Daoy (cell line): Measurements from ENCODE around the gene ST8SIA5. TPM values are rescaled to one million over a fixed set of nuclear protein-coding genes. Genes with fewer than 3 reads are reported as not detected.
A peak's percentile ranks its signal among the peaks of the same experiment; 100 is the strongest.

Experiments
- DNase-seq: peaks from one replicate; pipeline ENCODE4 v3.0.0-alpha.2; 2015; ENCODE audit warnings: low read depth
- total RNA-seq: library from RNA; depleted of rRNA; stranded (reverse); fragments of >200 nt; shearing (Covaris generic); gene quantifications from 2 replicates; pipeline ENCODE4 v1.2.3, GENCODE V29; 2014

ST8SIA5 gene
- total RNA-seq, 1 experiment from 2014 or later, result 0.40 TPM

DNA sequence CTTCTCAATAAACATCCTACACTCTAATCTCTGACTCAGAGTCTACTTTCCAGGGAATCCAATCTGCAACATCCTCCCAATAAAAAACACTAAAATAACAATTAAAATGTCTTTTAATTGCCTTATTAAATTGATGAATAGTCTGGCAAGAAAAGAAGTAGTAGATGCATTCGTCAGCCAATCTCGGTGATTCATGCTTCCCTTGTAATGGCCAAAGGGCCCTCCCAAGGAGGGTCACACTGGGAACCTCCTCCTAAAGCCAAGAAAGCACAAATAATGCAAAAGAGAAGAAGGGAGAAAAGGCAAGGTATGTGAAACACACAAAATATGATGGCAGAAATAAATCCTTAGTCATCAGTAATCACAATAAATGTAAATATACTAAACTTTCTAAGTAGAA is 16.8 kb downstream of the ST8SIA5 start:
- DNase-seq, result no peak

DNA sequence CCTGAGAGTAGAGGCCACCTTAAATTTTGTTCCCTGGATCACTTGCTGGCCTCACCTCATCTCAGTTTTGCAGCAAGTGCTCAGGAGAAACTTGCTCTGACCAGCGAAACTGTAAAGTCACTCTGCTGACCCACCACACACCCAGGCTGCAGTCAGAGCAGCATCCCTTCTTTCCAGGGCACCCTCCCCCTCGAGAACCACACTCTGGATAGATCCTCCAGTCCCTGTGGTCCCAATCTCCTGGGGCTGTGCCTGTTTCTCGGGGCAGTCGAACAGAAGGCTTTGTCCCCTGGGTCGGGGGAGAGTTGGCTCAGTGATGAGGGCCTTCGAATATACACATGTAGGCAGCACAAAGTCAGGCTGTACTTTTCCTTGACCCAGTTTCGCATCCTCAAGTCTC is 18.4 kb downstream of the ST8SIA5 start:
- no peak for DNase-seq

DNA sequence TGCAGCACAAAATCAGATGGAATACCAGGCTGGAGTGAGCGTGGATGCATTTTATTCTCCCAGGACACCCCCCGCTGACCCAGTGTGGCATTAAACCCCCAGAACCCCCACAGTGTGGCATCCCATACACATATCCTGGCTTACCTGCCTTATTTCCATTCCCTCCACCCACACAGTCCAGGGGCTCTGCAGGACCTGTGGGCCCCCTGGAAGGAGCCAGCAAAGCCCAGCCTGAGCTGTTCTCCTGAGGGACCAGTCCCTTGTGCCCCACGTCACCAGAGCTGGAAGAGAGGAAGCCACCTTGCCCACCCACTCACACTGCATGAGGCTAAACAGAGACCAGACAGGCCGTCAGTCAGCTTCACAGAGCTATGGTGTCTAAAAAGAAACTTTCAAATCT is 20.1 kb downstream of the ST8SIA5 start:
- DNase-seq, result no peak

DNA sequence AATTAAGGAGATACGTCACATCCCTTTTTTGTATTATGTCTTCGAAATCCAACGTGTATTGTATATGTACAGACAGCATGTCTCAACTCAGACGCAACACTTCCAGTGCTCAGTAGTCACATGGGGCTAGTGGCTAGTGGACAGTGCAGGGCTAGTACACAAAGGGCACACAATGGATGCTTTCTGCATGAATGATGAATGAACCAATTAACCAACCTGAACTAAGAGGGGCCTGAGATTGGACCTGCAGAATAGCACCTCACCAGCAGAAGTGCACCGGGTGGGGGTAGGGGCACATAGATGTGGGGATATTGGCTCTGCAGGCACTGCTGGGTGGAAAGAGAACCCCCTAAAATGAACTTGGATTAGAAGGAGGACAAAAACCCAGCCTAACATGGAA is 20.7 kb downstream of the ST8SIA5 start:
- no peak for DNase-seq

DNA sequence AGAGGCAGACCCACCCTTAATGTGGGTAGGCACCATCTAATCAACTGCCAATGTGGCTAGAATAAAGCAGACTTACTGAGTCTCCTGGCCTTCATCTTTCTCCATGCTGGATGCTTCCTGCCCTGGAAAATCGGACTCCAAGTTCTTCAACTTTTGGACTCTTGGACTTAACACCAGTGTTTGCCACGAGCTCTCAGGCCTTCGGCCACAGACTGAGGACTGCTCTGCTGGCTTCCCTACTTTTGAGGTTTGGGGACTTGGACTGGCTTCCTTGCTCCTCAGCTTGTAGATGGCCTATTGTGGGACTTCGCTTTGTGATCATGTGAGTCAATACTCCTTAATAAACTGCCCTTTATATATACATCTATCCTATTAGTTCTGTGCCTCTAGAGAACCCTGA is 21.9 kb downstream of the ST8SIA5 start:
- no peak for DNase-seq

DNA sequence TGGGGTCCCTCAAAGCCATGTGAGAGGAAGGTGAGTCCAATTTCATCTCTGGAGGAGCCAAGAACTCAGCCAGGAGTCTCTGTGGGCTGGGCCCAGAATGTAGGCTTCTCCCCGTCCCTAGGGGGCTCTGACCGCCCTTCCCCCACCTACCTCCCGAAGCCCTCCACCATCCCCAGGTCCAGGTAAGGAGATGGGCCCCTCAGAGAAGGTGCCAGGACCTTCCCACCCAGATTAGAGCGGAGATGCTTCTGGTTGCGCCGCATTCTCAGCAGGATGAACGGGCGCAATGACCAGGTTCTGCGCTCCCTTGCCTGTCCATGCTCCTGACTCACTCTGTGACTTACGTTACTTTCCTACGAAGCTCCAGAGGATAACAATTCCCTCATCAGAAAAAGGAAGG is 23.0 kb downstream of the ST8SIA5 start:
- DNase-seq, result no peak

DNA sequence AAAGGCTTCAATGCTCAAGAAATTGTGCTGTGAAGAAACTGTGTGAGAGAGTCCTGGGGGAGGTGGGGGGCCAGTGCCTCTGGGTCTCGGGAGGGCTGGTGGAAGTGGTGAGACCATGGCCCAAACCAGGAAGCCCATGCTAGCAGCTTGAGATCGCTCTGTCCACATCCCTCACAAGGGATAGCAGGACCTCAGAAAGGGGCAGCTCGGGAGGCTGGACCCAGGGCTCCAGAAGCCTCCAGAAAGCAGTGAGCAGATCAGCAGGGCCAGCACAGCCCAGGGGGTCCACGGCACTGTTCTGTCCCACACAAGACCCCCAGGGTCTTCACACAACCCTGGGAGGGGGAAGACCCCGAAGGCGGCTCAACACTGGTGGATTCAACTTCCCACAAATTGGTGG is 24.1 kb downstream of the ST8SIA5 start:
- no peak for DNase-seq

DNA sequence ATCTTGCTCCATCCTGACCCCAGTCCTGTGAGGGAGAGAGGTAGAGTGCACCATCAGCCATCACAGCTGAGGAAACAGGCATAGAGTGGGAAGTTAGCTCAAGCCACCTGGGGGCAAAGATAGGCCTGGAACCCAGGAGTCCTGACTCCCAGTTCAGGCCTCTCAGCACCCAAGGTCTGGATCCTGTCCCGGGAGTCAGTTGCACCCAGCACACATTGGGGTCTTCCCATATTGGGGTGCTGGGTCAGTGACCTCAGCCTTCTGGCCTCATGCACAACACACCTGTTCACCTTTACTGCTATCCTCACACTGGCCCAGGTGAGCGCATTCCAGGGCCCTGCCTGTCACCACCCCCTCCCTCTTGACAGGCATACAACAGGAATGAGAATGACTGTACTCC is 24.7 kb downstream of the ST8SIA5 start:
- DNase-seq, result no peak

DNA sequence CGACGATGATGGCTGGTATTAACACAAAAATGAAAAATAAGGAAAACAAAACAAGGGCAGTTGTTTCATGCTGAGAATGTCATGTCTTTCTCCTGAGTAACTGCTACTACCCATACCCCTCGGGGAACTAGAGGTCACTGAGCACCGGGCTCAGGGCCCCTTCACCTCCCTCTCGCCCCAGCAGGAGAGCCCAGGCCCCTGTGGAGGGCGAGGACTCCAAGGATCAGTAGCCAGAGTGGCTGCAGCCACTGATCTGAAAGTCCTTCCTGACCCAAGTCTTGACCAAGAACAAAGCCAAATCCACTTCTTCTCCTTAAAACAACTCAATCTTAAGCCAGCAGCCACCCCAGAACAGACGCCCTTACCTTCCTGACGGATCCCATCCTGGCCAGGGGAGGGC is 25.5 kb downstream of the ST8SIA5 start:
- DNase-seq, result no peak

DNA sequence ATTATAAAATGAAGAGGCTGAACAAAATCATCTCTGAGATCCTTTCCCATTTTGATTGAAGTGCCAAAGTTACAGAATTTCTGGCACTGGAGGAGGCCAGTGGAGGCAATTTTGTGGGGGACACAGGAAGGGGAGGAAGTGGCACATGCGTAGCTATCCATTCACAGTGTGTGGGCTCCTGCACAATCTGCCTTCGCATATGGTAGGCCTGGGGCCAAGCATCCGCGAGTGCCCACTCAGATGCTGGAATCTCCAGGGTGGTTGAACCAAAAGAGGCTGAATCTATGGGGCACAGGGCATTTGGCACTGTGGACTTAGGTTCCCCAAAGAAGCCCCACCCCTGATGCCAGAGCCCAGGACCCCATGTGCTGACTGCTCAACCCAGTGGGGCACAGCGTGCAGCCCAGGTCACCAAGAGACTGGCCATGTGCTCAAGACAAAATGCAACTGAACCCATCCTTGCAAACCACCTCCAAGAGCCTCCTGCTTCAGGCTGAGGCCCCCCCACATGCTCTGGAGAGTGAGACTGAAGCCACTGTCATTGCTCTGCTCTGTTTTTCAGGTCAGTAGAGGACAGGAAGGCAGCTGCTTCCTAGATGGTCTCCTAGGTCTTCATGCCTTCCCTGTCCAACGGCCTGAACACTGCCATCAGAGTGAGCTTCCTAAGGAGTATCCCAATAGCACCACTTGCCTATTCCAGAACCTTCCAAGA is 28.5 kb downstream of the ST8SIA5 start:
- DNase-seq, result no peak

DNA sequence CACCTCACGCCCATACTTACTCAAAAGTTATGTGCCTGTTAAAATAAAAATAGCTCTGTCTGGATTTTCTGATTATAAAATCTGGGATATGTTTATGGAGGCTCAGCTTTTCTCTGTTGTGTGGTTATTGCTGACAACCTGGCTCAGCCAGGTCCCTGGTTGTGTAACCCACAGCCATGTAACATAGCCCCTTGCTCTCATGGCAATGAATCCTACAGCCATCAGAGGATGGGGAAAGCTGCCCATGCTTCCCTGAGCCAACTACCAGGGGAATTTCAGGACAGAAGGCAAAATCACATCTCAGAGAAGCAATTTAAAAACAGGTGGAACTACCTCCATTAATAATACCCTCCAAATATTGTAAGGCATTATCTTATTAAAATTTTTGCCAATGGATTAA is 29.7 kb downstream of the ST8SIA5 start:
- DNase-seq, result no peak

DNA sequence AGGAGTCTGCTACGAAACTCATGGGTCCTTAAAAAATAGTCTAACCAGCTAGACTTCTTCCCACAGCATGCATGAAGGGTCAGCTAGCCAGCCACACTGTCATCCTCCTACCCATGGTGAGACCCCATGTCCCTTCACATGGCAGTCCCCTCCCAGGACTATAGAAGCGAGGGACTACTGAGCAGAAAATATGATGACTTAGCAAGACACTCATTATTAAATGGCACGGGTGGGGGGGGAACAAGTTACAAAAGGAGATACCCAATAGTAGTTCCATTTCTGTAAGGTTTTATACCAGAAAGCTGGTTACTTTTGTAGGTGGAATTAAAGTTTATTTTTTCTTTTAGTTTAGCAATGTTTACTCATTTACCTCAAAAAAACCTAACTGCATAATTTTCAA is 31.5 kb downstream of the ST8SIA5 start:
- DNase-seq, result no peak

DNA sequence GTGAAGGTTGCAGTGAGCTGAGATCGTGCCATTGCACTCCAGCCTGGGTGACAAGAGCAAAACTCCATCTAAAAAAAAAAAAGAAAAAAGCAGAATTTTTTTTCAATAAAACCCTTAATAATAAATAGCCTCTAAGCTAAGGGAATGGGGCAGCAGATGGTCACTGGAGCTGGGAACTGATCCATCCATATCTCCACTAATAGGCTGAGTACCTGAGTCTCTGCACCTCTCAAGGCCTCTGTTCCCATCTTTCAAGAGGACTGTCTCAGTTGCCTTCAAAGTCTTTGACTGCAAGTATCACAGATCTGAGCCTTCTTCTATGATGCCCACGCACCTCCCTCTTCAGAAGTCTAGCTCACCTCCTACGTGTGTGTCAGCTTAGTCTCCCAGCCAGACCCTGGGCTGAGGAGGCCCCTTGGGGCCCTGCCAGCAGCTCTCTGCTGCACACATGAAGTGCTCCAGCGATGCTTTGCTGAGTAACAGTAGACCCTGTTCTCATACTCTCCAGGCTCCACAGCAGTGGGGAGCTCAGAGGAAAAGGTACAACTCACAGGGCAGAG is 32.9 kb downstream of the ST8SIA5 start:
- no peak for DNase-seq

DNA sequence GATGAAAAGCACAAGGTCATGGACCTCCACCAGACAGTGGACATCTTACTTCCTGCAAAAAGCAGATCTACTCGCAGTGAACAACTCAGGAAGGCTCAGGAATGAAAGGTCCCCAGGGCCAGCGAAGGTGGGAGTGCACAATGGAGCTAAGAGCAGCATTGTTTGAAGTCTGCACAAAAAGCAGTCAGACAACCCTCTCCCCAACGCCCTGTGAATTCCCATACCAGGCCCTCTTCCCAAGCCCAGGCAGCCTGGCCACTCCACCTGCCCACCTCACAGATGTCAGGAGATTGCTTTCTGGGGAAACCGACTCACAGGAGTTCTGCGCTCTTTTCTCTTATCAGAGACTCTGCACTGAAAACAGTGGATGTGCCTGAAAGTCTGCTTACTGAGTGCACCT is 34.8 kb downstream of the ST8SIA5 start:
- no peak for DNase-seq

DNA sequence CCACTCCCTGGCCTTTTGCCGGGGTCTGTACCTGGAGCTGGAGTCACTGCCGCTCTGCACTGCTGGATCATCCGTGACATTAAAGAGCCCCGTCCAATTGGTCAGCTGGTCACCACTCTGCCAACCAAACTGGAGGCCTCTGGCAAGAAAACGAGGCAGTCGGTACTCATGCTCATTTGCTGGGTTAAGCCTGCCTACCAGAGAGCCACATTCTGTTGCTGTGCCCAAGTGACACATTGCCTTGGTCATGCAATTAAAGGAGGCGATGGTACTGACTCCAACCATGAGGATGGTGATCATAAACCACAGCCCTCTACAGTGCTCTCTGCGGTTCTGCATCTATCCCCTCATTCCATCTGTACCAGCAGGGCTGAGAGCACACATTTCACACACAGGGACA is 35.5 kb downstream of the ST8SIA5 start:
- no peak for DNase-seq

DNA sequence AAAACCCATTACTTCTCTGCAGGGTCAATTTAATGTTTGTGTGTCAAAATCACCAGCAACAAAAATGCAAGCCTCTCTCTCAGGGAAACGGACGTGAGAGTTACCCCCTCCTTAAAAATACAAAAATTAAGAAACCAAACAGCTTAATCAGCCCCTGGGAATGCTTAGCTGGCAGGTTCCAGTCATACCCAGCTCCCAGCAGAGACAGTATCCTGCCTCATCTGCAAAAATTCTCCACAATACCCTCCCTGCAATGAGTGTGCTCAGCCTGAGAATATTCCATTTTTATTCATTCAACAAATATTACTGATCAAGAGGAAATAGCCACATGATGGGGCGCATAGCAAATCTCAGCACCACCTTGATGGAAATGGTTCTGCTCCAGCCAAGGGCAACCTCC is 36.3 kb downstream of the ST8SIA5 start:
- DNase-seq, result no peak

DNA sequence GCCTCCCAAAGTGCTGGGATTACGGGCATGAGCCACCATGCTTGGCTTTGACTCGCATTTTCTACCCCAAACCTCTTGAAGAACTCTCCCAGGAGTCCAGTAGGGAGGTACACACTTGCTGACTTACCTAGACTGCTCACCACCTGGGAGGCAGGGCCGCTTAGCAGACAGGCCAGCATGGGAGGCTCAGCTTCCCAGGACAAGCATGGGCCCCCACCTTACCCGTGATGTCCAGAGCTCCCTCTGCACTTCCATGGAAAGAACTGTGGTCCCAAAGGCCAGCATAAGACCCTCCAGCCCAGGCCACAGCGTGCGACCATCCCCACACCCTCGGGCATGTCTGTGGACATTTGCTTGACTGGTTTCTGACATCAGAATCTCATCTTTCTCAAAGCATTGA is 36.8 kb downstream of the ST8SIA5 start:
- no peak for DNase-seq

DNA sequence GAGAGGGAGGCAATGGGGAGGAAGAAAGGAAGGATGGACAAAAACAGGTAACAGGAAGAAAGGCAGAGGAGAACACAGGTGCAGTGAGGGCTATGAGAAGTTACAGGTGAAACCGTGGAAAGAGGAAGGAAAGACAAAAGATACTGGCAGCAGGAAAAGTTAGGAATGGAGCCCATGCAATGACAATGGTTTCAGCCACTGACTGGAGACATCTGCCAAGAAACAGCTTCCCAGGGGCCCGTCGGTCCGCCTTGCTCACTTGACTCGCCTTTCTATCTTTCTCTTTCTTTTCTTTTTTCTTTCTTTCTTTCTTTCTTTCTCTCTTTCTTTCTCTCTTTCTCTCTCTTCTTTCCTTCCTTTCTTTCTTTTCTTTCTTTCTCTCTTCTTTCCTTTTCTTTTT is 37.5 kb downstream of the ST8SIA5 start:
- no peak for DNase-seq

DNA sequence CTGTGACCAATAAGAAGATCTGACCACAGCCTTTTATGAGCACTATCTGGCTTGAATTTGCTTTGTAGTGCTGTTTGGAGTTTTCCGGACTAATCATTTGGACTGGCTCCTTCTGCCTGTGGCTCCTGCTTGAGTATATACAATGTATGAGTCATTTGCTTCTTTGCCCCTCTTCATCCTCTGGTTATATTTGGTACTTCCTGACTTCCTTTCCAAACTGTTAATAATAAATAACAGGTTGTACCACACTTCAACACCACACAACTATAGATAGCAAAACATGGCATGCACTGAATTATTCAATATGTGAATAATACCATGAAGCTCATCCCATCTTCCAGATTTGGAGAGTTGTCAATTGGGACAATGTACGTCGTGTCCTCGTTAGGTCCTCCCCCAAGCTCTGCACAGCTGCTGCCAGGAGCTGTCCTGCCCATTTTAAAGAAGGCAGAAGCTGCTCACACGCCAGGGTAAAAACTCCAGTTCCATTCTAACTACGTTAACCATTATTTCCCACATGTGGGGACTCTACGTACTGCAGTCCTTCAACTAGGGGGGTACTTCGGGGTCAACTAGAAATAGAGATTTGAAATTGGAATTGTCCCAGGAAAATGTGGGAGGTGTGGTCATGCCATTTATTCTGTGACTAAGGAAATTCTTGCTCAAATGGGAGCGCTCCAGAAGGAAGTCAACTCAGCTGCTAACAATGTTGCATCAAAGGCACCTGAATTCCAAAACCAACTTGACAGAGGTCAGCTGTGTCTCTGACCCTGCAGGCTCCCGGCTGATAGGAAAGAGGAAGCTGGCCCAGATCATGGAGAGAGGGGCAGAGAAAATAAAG is 38.1 kb downstream of the ST8SIA5 start:
- DNase-seq, result peak; percentile 53

DNA sequence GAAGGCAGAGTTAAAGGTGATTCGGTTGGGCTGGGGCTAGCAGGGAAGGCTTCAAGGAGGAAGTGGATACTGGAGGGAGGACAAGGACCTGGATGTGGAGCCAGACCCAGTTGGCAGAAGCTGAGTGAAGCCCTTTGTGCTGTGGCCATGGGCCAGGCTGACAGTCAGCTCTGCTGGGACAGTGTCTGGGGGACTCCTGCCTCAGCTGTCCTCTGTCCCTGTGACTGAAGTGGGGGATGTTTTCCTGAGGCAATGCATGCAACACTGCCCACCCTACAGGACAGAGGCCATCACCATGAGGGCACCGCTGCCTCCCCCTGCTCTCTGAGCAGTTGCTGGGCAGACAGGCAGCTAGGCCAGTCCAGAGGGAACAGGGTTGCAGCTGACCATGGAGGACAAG is 40.0 kb downstream of the ST8SIA5 start:
- no peak for DNase-seq

DNA sequence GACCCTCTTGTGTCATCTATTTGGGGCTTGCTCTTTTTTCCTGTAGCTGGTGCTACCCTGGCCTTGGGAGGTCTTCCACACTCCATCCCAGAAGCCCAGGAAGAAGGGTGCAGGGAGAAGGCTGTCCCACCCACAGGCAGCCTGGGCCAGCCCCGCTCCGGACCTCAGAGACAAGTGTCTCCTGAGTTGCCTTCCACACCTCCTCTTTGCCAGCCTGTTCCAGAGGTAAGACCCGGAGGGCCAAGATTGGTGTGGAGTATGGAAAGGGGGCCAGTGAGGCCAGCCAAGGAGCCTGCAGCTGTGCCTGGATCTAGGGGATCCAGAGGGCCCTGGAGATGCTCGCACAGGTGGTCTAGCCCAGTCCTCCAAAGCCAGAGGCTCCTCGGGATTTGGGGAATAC is 40.5 kb downstream of the ST8SIA5 start:
- no peak for DNase-seq

DNA sequence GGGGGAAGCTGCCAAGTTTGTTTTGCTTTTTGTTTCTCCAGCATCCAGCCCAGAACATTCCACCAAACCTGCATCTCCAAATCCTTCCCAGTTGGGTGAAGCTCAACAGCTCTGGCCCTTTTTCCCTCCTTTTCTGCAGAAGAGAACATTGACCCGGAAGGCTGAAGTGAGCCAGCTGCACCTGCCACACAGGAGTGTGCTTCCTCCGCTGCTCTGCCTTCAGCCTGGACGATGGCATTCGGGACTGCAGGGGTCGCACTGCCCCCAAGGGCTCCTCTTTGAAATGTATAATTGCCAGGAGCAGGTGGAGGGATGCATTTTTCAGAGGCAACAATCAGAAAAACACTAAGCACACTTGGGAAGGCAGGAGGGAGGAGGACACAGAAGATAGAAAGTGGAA is 41.8 kb downstream of the ST8SIA5 start:
- DNase-seq, result no peak

DNA sequence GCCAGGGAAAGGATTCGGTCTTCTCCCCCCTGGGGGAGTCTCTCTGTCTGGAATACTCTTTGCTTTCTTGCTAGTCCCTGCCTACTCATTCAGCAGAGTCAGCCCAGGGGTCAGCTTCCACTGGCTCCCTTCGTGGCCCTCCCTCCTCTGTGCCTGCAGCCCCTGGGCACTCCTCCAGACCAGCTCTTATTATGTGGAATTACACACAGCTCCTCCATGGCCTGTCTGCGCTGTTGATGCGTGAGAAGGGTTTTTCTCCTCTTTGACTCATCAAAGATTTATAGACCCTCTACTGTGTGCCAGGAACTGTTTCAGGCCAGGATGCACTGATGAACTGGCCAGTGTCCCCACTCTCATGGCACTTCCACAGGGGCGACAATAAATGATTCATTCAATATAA is 44.4 kb downstream of the ST8SIA5 start:
- DNase-seq, result peak; percentile 43
